Measurements from ENCODE around the gene TRA2B. TPM values are rescaled to one million over a fixed set of nuclear protein-coding genes. Genes with fewer than 3 reads are reported as not detected.

Gene TRA2B
- total and polyA plus RNA-seq, 2 donors (not counting 3 experiments of a cell fraction or from before 2014, with no cell fraction given): 173 to 199 TPM

- H3K9me3 ChIP-seq (replicated peaks; ENCODE audit: control insufficient read depth, insufficient read depth, low read length): no peaks in the 10 kb centered on the region
- POLR2A ChIA-PET: no interaction called here
- H3K9ac ChIP-seq (replicated peaks; ENCODE audit: extremely low read depth, insufficient read depth, low read length): no peak overlapping the region
- no peaks in the 10 kb centered on the region for H3K79me2 ChIP-seq (ENCODE audit: control insufficient read depth, insufficient read depth, low read length)
- no peak for TF ChIP-seq FOS (IDR thresholded peaks at IDR 0.05; ENCODE audit: borderline replicate concordance, insufficient read depth, low read length)
- no peak for TF ChIP-seq GATA2 (IDR thresholded peaks at IDR 0.05; ENCODE audit: insufficient read depth, insufficient read length, low read depth, low read length)
- intact Hi-C loops (cut with micrococcal nuclease): no loop called here
- H3K4me1 ChIP-seq (ENCODE audit: control insufficient read depth, extremely low read depth, insufficient read depth, low read length): peaks cover 6% of the 10 kb centered on the region
- H3K36me3 ChIP-seq (ENCODE audit: control insufficient read depth in 2 of 2, extremely low read depth in 1 of 2, insufficient read depth in 2 of 2, low read length in 2 of 2): no peaks in the 10 kb centered on the region
- dilution Hi-C loops (cut with MboI; ENCODE audit: extremely low pct_ligation_motif_present, low sequenced_read_pairs): no loop called here
- H2AFZ ChIP-seq (ENCODE audit: low read depth, low read length): no peak overlapping the region
- H3K4me2 ChIP-seq (ENCODE audit: insufficient read depth, low read length): no peak overlapping the region
- H3K27ac ChIP-seq (ENCODE audit: insufficient read depth, low read depth, low read length): no peak overlapping the region
- H3K4me3 ChIP-seq (replicated peaks in 1 of 3; ENCODE audit: insufficient read depth in 1 of 3, low read depth in 1 of 3, low read length in 3 of 3): no peak overlapping the region
- H3K27me3 ChIP-seq (ENCODE audit: control insufficient read depth in 2 of 2, insufficient read depth in 2 of 2, low read length in 2 of 2): peaks cover 0 to 1% of the 10 kb centered on the region in 2 experiments
- FAIRE-seq: no peak
- CTCF ChIA-PET: interaction anchor here (1.2 kb wide), 1 partner anchor 47 kb away, joined by 6 read pairs; no protein-coding TSS in a partner anchor
- no TSS peak for BruUV-seq (replicated peaks)
- no peak for DNase-seq (ENCODE audit: low read depth, low spot score)
- no peaks in the 10 kb centered on the region for H4K20me1 ChIP-seq (replicated peaks; ENCODE audit: control insufficient read depth, extremely low read depth, insufficient read depth, low read length)
- H3K9me1 ChIP-seq (replicated peaks; ENCODE audit: control insufficient read depth, extremely low read depth, insufficient read depth, low read length): no peaks in the 10 kb centered on the region
Measured at GRCh38 chr3:185896636-185897035, 41.2 kb downstream of the TRA2B start.

DNA sequence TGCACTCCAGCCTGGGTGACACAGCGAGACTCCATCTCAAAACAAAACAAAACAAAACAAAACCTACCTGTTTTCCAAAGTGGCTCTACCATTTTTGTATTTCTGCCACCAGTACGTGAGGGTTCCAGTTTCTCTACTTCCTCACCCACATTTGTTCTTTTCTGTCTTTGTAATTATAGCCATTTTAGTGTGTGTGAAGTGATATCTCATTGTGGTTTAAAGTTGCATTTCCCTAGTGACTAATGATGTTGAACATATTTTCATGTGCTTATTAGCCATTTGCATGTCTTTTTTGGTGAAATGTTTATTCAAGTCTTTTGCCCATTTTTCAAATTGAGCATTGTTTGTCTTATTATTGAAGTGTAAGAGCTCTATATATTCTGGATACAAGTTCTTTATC lies 50.7 kb downstream of the TRA2B start:
- peaks cover 2 to 6% of the 10 kb centered on the region in 2 experiments for H3K27me3 ChIP-seq (ENCODE audit: control insufficient read depth in 2 of 2, insufficient read depth in 2 of 2, low read length in 2 of 2)
- ChIA-PET CTCF (no interaction called here), POLR2A (no interaction called here)
- H3K4me3 ChIP-seq (replicated peaks in 1 of 3; ENCODE audit: insufficient read depth in 1 of 3, low read depth in 1 of 3, low read length in 3 of 3): no peak overlapping the region
- H3K36me3 ChIP-seq (ENCODE audit: control insufficient read depth in 2 of 2, extremely low read depth in 1 of 2, insufficient read depth in 2 of 2, low read length in 2 of 2): no peaks in the 10 kb centered on the region
- H2AFZ ChIP-seq (ENCODE audit: low read depth, low read length): no peak overlapping the region
- no peak overlapping the region for H3K9ac ChIP-seq (replicated peaks; ENCODE audit: extremely low read depth, insufficient read depth, low read length)
- H3K79me2 ChIP-seq (ENCODE audit: control insufficient read depth, insufficient read depth, low read length): no peaks in the 10 kb centered on the region
- dilution Hi-C loops (cut with MboI; ENCODE audit: extremely low pct_ligation_motif_present, low sequenced_read_pairs): no loop called here
- H3K9me3 ChIP-seq (replicated peaks; ENCODE audit: control insufficient read depth, insufficient read depth, low read length): no peaks in the 10 kb centered on the region
- H4K20me1 ChIP-seq (replicated peaks; ENCODE audit: control insufficient read depth, extremely low read depth, insufficient read depth, low read length): no peaks in the 10 kb centered on the region
- intact Hi-C loops (cut with micrococcal nuclease): no loop called here
- no peak for DNase-seq (ENCODE audit: low read depth, low spot score)
- no peaks in the 10 kb centered on the region for H3K4me1 ChIP-seq (ENCODE audit: control insufficient read depth, extremely low read depth, insufficient read depth, low read length)
- no peak for FAIRE-seq
- no peaks in the 10 kb centered on the region for H3K9me1 ChIP-seq (replicated peaks; ENCODE audit: control insufficient read depth, extremely low read depth, insufficient read depth, low read length)
- H3K4me2 ChIP-seq (ENCODE audit: insufficient read depth, low read length): no peak overlapping the region
- no peak overlapping the region for H3K27ac ChIP-seq (ENCODE audit: insufficient read depth, low read depth, low read length)
- TF ChIP-seq EZH2 (IDR thresholded peaks at IDR 0.05; ENCODE audit: borderline replicate concordance, low read depth, low read length, severe bottlenecking) (no peak), MYC (IDR thresholded peaks at IDR 0.05; ENCODE audit: low read depth, low read length) (no peak), JUN (IDR thresholded peaks at IDR 0.05; ENCODE audit: borderline replicate concordance, insufficient read depth, insufficient read length, low read depth) (no peak), POLR2A (IDR thresholded peaks at IDR 0.05; ENCODE audit: low read depth, low read length) (no peak), POLR2AphosphoS5 (IDR thresholded peaks at IDR 0.05; ENCODE audit: insufficient read depth, low read depth, low read length) (no peak), FOS (IDR thresholded peaks at IDR 0.05; ENCODE audit: borderline replicate concordance, insufficient read depth, low read length) (no peak), GATA2 (IDR thresholded peaks at IDR 0.05; ENCODE audit: insufficient read depth, insufficient read length, low read depth, low read length) (no peak), MAX (IDR thresholded peaks at IDR 0.05; ENCODE audit: insufficient read depth, insufficient read length) (no peak), CTCF (IDR thresholded peaks at IDR 0.05; ENCODE audit: extremely low read depth in 1 of 2, insufficient read depth in 1 of 2, low read depth in 1 of 2, low read length in 2 of 2) (no peak)
- BruUV-seq (replicated peaks): no TSS peak

All from endothelial cell of umbilical vein (primary cell).